WTC11 (cell line): ENCODE measurements around the gene C5orf47. TPM values are rescaled to one million over a fixed set of nuclear protein-coding genes. Genes with fewer than 3 reads are reported as not detected.

ENCODE experiments used
- ATAC-seq: fragments of 200-7000 bp; cut with Tn5 transposase; 2 replicates; pipeline ENCODE4 v1.10.0; 2021; ENCODE audit warnings: mild to moderate bottlenecking, moderate library complexity
- CTCF ChIA-PET: fragments of 300-600 bp; sonication (Branson Sonifier 250); formaldehyde crosslinking; loops from one replicate; lab custom pipeline; 2021; ENCODE audit warnings: antibody characterized with exemption; lab: Charles Lee
- POLR2A ChIA-PET: fragments of 350-600 bp; sonication (Branson Sonifier 250); formaldehyde crosslinking; loops from one replicate; lab custom pipeline; 2021; ENCODE audit warnings: antibody characterized with exemption; lab: Charles Lee
- DNase-seq: peaks from one replicate; pipeline ENCODE4 v3.0.0; 2021; ENCODE audit warnings: low spot score
- H3K27ac Mint-ChIP-seq: 2 replicates; pipeline ENCODE4 v1.8.0; 2021; ENCODE audit warnings: mixed read lengths
- H3K27me3 Mint-ChIP-seq: 2 replicates; pipeline ENCODE4 v1.8.0; 2021; ENCODE audit warnings: low read depth, mild to moderate bottlenecking, moderate library complexity, mixed read lengths
- H3K36me3 Mint-ChIP-seq: 2 replicates; pipeline ENCODE4 v1.8.0; 2021; ENCODE audit warnings: mixed read lengths
- H3K4me1 Mint-ChIP-seq: 2 replicates; pipeline ENCODE4 v1.8.0; 2022; ENCODE audit warnings: mixed read lengths
- H3K4me3 Mint-ChIP-seq: 2 replicates; pipeline ENCODE4 v1.8.0; 2021; ENCODE audit warnings: mild to moderate bottlenecking, moderate library complexity, mixed read lengths
- H3K9me3 Mint-ChIP-seq: 2 replicates; pipeline ENCODE4 v1.8.0; 2021; ENCODE audit warnings: mixed read lengths
- CREM ChIP-seq: sonication (generic); formaldehyde crosslinking; IDR thresholded peaks from 2 replicates; pipeline ENCODE4 v1.8.1; 2022; ENCODE audit warnings: mild to moderate bottlenecking, missing genetic modification reagents, moderate library complexity
- IRF2 ChIP-seq: sonication (generic); formaldehyde crosslinking; IDR thresholded peaks from 2 replicates; pipeline ENCODE4 v1.8.0; 2022; ENCODE audit warnings: low read depth, missing genetic modification reagents, borderline replicate concordance
- JUN ChIP-seq: sonication (generic); formaldehyde crosslinking; IDR thresholded peaks from 2 replicates; pipeline ENCODE4 v1.8.0; 2023; ENCODE audit warnings: mild to moderate bottlenecking, missing genetic modification reagents
- KAT7 ChIP-seq: sonication (generic); formaldehyde crosslinking; IDR thresholded peaks from 2 replicates; pipeline ENCODE4 v1.8.1; 2023; ENCODE audit warnings: missing genetic modification reagents, mild to moderate bottlenecking, borderline replicate concordance
- MYBL2 ChIP-seq: sonication (generic); formaldehyde crosslinking; IDR thresholded peaks from 2 replicates; pipeline ENCODE4 v1.8.1; 2023; ENCODE audit warnings: mild to moderate bottlenecking, moderate library complexity, missing genetic modification reagents
- NFE2L1 ChIP-seq: sonication (generic); formaldehyde crosslinking; IDR thresholded peaks from 2 replicates; pipeline ENCODE4 v1.8.1; 2023; ENCODE audit warnings: missing genetic modification reagents
- NFYB ChIP-seq: sonication (generic); formaldehyde crosslinking; conservative IDR thresholded peaks from 2 replicates; pipeline ENCODE4 v1.8.0; 2022; ENCODE audit warnings: low read depth, missing genetic modification reagents
- RORB ChIP-seq: fragments of 250-450 bp; sonication (Bioruptor Pico); IDR thresholded peaks from 2 replicates; pipeline ENCODE4 v1.9.0; 2021; ENCODE audit warnings: mild to moderate bottlenecking
- SMAD3 ChIP-seq: sonication (generic); formaldehyde crosslinking; IDR thresholded peaks from 2 replicates; pipeline ENCODE4 v1.8.0; 2022; ENCODE audit warnings: missing genetic modification reagents, mild to moderate bottlenecking, borderline replicate concordance
- TEAD4 ChIP-seq: sonication (generic); formaldehyde crosslinking; IDR thresholded peaks from 2 replicates; pipeline ENCODE4 v1.8.0; 2022; ENCODE audit warnings: mild to moderate bottlenecking, missing genetic modification reagents
- ZNF671 ChIP-seq: fragments of 250-450 bp; sonication (Bioruptor Pico); IDR thresholded peaks from 2 replicates; pipeline ENCODE4 v1.8.0; 2021; ENCODE audit warnings: mild to moderate bottlenecking
- ZSCAN18 ChIP-seq: fragments of 250-450 bp; sonication (Bioruptor Pico); IDR thresholded peaks from 2 replicates; pipeline ENCODE4 v2.1.2; 2022; ENCODE audit warnings: mild to moderate bottlenecking, moderate library complexity
- total RNA-seq: library from RNA; stranded (reverse); gene quantifications from 3 replicates; pipeline ENCODE4 v1.2.3, GENCODE V29; 2021
- TF ChIP-seq, protein P1 (sequence below): sonication (generic); formaldehyde crosslinking; IDR thresholded peaks from 2 replicates; pipeline ENCODE4 v1.8.1; 2022; ENCODE audit warnings: mild to moderate bottlenecking, missing genetic modification reagents, moderate library complexity, borderline replicate concordance
- TF ChIP-seq, protein P2 (sequence below): sonication (generic); formaldehyde crosslinking; IDR thresholded peaks from 2 replicates; pipeline ENCODE4 v1.8.0; 2023; ENCODE audit warnings: missing genetic modification reagents
- TF ChIP-seq, protein P3 (sequence below): sonication (generic); formaldehyde crosslinking; IDR thresholded peaks from 2 replicates; pipeline ENCODE4 v1.8.1; 2022; ENCODE audit warnings: missing genetic modification reagents, borderline replicate concordance
- TF ChIP-seq, protein P4 (sequence below): fragments of 250-450 bp; sonication (Bioruptor Pico); IDR thresholded peaks from 2 replicates; pipeline ENCODE4 v1.9.0; 2021; ENCODE audit warnings: moderate library complexity, mild to moderate bottlenecking, inconsistent platforms, borderline replicate concordance
- TF ChIP-seq, protein P5 (sequence below): sonication (generic); formaldehyde crosslinking; IDR thresholded peaks from 2 replicates; pipeline ENCODE4 v1.8.0; 2022; ENCODE audit warnings: missing genetic modification reagents
- TF ChIP-seq, protein P6 (sequence below): sonication (generic); formaldehyde crosslinking; IDR thresholded peaks from 2 replicates; pipeline ENCODE4 v1.8.1; 2023; ENCODE audit warnings: mild to moderate bottlenecking, missing genetic modification reagents, borderline replicate concordance

Gene C5orf47
- total RNA-seq, 1 experiment from 2014 or later, result 0.09 TPM

DNA sequence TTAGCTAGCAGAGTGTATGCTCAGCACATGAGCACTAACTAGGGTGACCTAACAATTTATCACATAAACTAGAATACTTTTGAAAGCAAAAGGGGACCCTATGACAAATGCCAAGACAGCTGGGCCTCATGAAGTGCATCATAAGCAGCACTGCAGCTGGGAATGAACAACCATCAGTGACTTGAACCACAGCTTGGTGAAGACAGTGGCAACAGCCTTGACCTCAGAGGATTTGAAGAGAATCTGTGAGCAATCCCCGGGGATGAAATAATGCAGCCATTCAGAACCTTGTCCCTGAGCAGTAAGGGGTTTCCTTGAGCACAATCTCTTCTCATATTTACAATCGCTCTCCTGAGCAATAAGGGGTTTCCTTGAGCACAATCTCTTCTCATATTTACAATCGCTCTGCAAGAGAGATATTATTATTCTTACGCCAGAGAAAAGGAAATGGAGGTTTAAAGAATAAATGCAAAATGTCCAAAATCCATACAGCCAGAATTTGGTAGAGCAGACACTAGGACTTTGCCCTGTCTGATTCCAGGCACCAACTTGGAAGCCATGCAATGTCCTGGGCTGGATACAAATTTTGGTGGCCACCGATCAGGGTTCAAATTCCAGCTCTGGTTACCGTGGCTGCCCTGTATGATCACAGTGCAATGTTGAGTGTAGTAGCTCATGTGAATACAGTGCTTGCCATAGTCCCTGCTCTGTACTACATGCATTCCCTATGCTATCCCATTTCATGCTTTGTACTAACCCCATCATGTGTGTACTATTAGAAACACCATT is 55.7 kb downstream of the C5orf47 start:
- no peaks in the 10 kb centered on the region for H3K36me3 Mint-ChIP-seq
- no peak overlapping the region for H3K27ac Mint-ChIP-seq
- H3K9me3 Mint-ChIP-seq, result no peaks in the 10 kb centered on the region
- CTCF ChIA-PET, result interaction anchor here (1.0 to 6.9 kb wide), 19 partner anchors 9 to 488 kb away, joined by 3 to 159 read pairs (median 6); no protein-coding TSS in a partner anchor
- no peak overlapping the region for H3K4me3 Mint-ChIP-seq
- DNase-seq (no peak), ATAC-seq (no peak)
- 0 out of 2 replicates have a peak, but pooled peaks cover 4% of the 10 kb centered on the region for H3K4me1 Mint-ChIP-seq
- TF ChIP-seq MYBL2 (CRISPR knock-in tag), result no peak
- no peak for TF ChIP-seq NFYB
- no peak for TF ChIP-seq ZSCAN18 (CRISPR knock-in tag)
- no peak for TF ChIP-seq CREM (CRISPR knock-in tag)
- no peak for TF ChIP-seq ZNF671 (CRISPR knock-in tag)
- TF ChIP-seq JUN (CRISPR knock-in tag), result no peak
- TF ChIP-seq, protein P1, sequence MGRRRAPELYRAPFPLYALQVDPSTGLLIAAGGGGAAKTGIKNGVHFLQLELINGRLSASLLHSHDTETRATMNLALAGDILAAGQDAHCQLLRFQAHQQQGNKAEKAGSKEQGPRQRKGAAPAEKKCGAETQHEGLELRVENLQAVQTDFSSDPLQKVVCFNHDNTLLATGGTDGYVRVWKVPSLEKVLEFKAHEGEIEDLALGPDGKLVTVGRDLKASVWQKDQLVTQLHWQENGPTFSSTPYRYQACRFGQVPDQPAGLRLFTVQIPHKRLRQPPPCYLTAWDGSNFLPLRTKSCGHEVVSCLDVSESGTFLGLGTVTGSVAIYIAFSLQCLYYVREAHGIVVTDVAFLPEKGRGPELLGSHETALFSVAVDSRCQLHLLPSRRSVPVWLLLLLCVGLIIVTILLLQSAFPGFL (CRISPR knock-in tag), result no peak
- no peak for TF ChIP-seq IRF2
- no peak for TF ChIP-seq SMAD3 (CRISPR knock-in tag)
- TF ChIP-seq KAT7 (CRISPR knock-in tag), result no peak
- TF ChIP-seq, protein P2, sequence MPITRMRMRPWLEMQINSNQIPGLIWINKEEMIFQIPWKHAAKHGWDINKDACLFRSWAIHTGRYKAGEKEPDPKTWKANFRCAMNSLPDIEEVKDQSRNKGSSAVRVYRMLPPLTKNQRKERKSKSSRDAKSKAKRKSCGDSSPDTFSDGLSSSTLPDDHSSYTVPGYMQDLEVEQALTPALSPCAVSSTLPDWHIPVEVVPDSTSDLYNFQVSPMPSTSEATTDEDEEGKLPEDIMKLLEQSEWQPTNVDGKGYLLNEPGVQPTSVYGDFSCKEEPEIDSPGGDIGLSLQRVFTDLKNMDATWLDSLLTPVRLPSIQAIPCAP (CRISPR knock-in tag), result no peak
- TF ChIP-seq, protein P3, sequence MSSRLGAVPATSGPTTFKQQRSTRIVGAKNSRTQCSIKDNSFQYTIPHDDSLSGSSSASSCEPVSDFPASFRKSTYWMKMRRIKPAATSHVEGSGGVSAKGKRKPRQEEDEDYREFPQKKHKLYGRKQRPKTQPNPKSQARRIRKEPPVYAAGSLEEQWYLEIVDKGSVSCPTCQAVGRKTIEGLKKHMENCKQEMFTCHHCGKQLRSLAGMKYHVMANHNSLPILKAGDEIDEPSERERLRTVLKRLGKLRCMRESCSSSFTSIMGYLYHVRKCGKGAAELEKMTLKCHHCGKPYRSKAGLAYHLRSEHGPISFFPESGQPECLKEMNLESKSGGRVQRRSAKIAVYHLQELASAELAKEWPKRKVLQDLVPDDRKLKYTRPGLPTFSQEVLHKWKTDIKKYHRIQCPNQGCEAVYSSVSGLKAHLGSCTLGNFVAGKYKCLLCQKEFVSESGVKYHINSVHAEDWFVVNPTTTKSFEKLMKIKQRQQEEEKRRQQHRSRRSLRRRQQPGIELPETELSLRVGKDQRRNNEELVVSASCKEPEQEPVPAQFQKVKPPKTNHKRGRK (CRISPR knock-in tag), result no peak
- TF ChIP-seq RORB, result no peak
- TF ChIP-seq NFE2L1, result no peak
- TF ChIP-seq, protein P4, sequence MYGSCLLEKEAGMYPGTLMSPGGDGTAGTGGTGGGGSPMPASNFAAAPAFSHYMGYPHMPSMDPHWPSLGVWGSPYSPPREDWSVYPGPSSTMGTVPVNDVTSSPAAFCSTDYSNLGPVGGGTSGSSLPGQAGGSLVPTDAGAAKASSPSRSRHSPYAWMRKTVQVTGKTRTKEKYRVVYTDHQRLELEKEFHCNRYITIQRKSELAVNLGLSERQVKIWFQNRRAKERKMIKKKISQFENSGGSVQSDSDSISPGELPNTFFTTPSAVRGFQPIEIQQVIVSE, result no peak
- TF ChIP-seq, all 79 proteins: peak for 0
- POLR2A ChIA-PET, result interaction anchor here (0.6 to 1.3 kb wide), 2 partner anchors 258 to 267 kb away, joined by 5 to 8 read pairs; no protein-coding TSS in a partner anchor
- peaks cover 6% of the 10 kb centered on the region; the same call in 1 of the 2 replicates for H3K27me3 Mint-ChIP-seq

GRCh38 chr5:174045470-174046025 is 56.6 kb downstream of the C5orf47 start, which contains the start of gene NSG2:
Gene NSG2, plus strand, starts transcription at chr5:174045706. Its CDS starts 1,050 bp downstream, at chr5:174046756.
- peak; percentile 94 for DNase-seq
- Mint-ChIP-seq H3K4me3 (no peak within 1 kb of the TSS), H3K27ac (no peak within 1 kb of the TSS), H3K4me1 (0 out of 2 replicates have a peak, but pooled peaks cover 4% of the 10 kb centered on the region), H3K9me3 (no peaks in the 10 kb centered on the region), H3K36me3 (no peaks in the 10 kb centered on the region), H3K27me3 (peaks cover 6% of the 10 kb centered on the region; the same call in 1 of the 2 replicates)
- ATAC-seq, result peak; percentile 100
- POLR2A ChIA-PET, result interaction anchor here (0.7 to 1.3 kb wide), 2 partner anchors 266 to 555 kb away, joined by 4 to 8 read pairs; no protein-coding TSS in a partner anchor
- CTCF ChIA-PET, result interaction anchor here (0.6 to 6.9 kb wide), 45 partner anchors 8 to 706 kb away, joined by 3 to 159 read pairs (median 5); partner anchors contain the start of gene BOD1
- TF ChIP-seq, protein P5, sequence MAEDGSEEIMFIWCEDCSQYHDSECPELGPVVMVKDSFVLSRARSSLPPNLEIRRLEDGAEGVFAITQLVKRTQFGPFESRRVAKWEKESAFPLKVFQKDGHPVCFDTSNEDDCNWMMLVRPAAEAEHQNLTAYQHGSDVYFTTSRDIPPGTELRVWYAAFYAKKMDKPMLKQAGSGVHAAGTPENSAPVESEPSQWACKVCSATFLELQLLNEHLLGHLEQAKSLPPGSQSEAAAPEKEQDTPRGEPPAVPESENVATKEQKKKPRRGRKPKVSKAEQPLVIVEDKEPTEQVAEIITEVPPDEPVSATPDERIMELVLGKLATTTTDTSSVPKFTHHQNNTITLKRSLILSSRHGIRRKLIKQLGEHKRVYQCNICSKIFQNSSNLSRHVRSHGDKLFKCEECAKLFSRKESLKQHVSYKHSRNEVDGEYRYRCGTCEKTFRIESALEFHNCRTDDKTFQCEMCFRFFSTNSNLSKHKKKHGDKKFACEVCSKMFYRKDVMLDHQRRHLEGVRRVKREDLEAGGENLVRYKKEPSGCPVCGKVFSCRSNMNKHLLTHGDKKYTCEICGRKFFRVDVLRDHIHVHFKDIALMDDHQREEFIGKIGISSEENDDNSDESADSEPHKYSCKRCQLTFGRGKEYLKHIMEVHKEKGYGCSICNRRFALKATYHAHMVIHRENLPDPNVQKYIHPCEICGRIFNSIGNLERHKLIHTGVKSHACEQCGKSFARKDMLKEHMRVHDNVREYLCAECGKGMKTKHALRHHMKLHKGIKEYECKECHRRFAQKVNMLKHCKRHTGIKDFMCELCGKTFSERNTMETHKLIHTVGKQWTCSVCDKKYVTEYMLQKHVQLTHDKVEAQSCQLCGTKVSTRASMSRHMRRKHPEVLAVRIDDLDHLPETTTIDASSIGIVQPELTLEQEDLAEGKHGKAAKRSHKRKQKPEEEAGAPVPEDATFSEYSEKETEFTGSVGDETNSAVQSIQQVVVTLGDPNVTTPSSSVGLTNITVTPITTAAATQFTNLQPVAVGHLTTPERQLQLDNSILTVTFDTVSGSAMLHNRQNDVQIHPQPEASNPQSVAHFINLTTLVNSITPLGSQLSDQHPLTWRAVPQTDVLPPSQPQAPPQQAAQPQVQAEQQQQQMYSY, result no peak
- TF ChIP-seq TEAD4 (CRISPR knock-in tag), result 0 out of 2 replicates have a peak, but pooled peaks have one; percentile 65
- TF ChIP-seq, protein P6, sequence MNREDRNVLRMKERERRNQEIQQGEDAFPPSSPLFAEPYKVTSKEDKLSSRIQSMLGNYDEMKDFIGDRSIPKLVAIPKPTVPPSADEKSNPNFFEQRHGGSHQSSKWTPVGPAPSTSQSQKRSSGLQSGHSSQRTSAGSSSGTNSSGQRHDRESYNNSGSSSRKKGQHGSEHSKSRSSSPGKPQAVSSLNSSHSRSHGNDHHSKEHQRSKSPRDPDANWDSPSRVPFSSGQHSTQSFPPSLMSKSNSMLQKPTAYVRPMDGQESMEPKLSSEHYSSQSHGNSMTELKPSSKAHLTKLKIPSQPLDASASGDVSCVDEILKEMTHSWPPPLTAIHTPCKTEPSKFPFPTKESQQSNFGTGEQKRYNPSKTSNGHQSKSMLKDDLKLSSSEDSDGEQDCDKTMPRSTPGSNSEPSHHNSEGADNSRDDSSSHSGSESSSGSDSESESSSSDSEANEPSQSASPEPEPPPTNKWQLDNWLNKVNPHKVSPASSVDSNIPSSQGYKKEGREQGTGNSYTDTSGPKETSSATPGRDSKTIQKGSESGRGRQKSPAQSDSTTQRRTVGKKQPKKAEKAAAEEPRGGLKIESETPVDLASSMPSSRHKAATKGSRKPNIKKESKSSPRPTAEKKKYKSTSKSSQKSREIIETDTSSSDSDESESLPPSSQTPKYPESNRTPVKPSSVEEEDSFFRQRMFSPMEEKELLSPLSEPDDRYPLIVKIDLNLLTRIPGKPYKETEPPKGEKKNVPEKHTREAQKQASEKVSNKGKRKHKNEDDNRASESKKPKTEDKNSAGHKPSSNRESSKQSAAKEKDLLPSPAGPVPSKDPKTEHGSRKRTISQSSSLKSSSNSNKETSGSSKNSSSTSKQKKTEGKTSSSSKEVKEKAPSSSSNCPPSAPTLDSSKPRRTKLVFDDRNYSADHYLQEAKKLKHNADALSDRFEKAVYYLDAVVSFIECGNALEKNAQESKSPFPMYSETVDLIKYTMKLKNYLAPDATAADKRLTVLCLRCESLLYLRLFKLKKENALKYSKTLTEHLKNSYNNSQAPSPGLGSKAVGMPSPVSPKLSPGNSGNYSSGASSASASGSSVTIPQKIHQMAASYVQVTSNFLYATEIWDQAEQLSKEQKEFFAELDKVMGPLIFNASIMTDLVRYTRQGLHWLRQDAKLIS (CRISPR knock-in tag), result no peak
